Stomach (tissue), 19 donors: ENCODE data around the gene FARS2. TPM values are rescaled to one million over a fixed set of nuclear protein-coding genes. Genes with fewer than 3 reads are reported as not detected.
A peak's percentile ranks its signal among the peaks of the same experiment; 100 is the strongest.

Experiments used
- DNase-seq, 2 donors: peaks; one replicate each; pipeline versions ENCODE4 v3.0.0 to v3.0.0-alpha.2; 2013 to 2019
- H3K27ac ChIP-seq, 5 donors: fragments of 200-600 bp in 4 of 5; sonication (generic) in 4 of 5; one replicate each; pipeline ENCODE4 v1.5.1; 2013 to 2019; ENCODE audit warnings: mild to moderate bottlenecking in 1 of 5, moderate library complexity in 1 of 5
- H3K27me3 ChIP-seq, 3 donors: fragments of 200-600 bp; sonication (generic); one replicate each; pipeline ENCODE4 v1.5.1; 2017 to 2019; ENCODE audit warnings: mixed run types in 1 of 3
- H3K36me3 ChIP-seq, 4 donors: fragments of 200-600 bp; sonication (generic); 1 replicate in 3 of 4; 2 replicates in 1 of 4; pipeline ENCODE4 v1.5.1; 2016 to 2019
- H3K4me1 ChIP-seq, 4 donors: fragments of 200-600 bp; sonication (generic); one replicate each; pipeline ENCODE4 v1.5.1; 2016 to 2019
- H3K4me3 ChIP-seq, 4 donors: fragments of 200-600 bp; sonication (generic) in 3 of 4; one replicate each; pipeline ENCODE4 v1.5.1; 2016 to 2019; ENCODE audit warnings: mild to moderate bottlenecking in 1 of 4
- H3K9me3 ChIP-seq, 4 donors: fragments of 200-600 bp; sonication (generic); one replicate each; pipeline ENCODE4 v1.5.1; 2016 to 2019
- EP300 ChIP-seq: sonication (generic); formaldehyde crosslinking; IDR thresholded peaks from one replicate; pipeline ENCODE4 v1.6.1; 2017; ENCODE audit warnings: antibody characterized with exemption
- POLR2A ChIP-seq, 4 donors: fragments of 450-650 bp; IDR thresholded peaks; one replicate each; pipeline ENCODE4 v1.6.1; 2016; ENCODE audit warnings: antibody characterized with exemption in 4 of 4, control low read depth in 2 of 4, mild to moderate bottlenecking in 1 of 4, moderate library complexity in 1 of 4
- POLR2AphosphoS5 ChIP-seq, 3 donors: sonication (generic); formaldehyde crosslinking; IDR thresholded peaks; one replicate each; pipeline ENCODE4 v1.6.1; 2016; ENCODE audit warnings: antibody characterized with exemption in 3 of 3
- WGBS, 5 donors: extraction: QIAGEN DNeasy Blood & Tissue Kit in 3 of 5; methylation state at CpG; one replicate each; pipeline versions ENCODE4 v1.1.5 to v1.1.7; 2013 to 2018; 5-methylcytosine and 5-hydroxymethylcytosine counted together
- intact Hi-C: fragments of 100-400 bp; cut with DNase I; formaldehyde crosslinking; loops from one replicate; pipeline ENCODE4 v1.15.1; 2023; ENCODE audit warnings: low total_unique reads
- long read RNA-seq, 10 donors: transcript quantifications; one replicate each; lab custom pipeline, GENCODE V29; 2026
- polyA plus RNA-seq, 3 donors: library from polyadenylated mRNA; stranded (reverse); fragments of 200-250 nt; gene quantifications; one replicate each; pipeline ENCODE4 v1.2.3, GENCODE V29; 2013
- total RNA-seq, 5 donors: library from RNA; depleted of rRNA; stranded (reverse); fragments of >200 nt; gene quantifications; one replicate each; pipeline versions ENCODE4 v1.1.0 to v1.2.3, GENCODE V29; 2014 to 2016
- TF ChIP-seq, protein P1 (sequence below), 7 experiments: fragments of 450-650 bp in 4 of 7; fragments of 200-600 bp in 3 of 7; sonication (generic) in 3 of 7; IDR thresholded peaks; one replicate each; pipeline ENCODE4 v1.5.1; 2016 to 2019; ENCODE audit warnings: antibody characterized with exemption in 7 of 7, control low read depth in 2 of 7, mild to moderate bottlenecking in 1 of 7
- donor health status: healthy with polysubstance abuse.
- donor health status: Bipolar disorder and iron deficiency.
- donor health status: healthy.

The FARS2 gene
- 10 to 100 TPM in 4 of 5 donors, 1 to 10 TPM in 1; 3.8 to 47.8 (median 25.7) TPM for total RNA-seq
- 10 to 100 TPM in 2 of 3 donors, 1 to 10 TPM in 1; 9.5 to 10.8 (median 10.1) TPM for polyA plus RNA-seq
- long read RNA-seq, donor 1, partial matches to known transcripts: 0 of 2 reads
- long read RNA-seq, donor 1, other reads (novel, unspliced or antisense): 0 of 2 reads
- long read RNA-seq, donor 2, partial matches to known transcripts: 0 of 1 reads
- long read RNA-seq, donor 2, other reads (novel, unspliced or antisense): 0 of 1 reads
- long read RNA-seq, donor 3: 0 reads
- long read RNA-seq, donor 4, partial matches to known transcripts: 0 of 1 reads
- long read RNA-seq, donor 4, other reads (novel, unspliced or antisense): 0 of 1 reads
- long read RNA-seq, donor 5, partial matches to known transcripts: 0 of 3 reads
- long read RNA-seq, donor 5, other reads (novel, unspliced or antisense): 0 of 3 reads
- long read RNA-seq, donor 6, partial matches to known transcripts: 0 of 2 reads
- long read RNA-seq, donor 6, other reads (novel, unspliced or antisense): 0 of 2 reads
- long read RNA-seq, donor 7, partial matches to known transcripts: 0 of 2 reads
- long read RNA-seq, donor 7, other reads (novel, unspliced or antisense): 0 of 2 reads
- long read RNA-seq, donor 8, partial matches to known transcripts: 0 of 3 reads
- long read RNA-seq, donor 8, other reads (novel, unspliced or antisense): 0 of 3 reads
- long read RNA-seq, donor 9, partial matches to known transcripts: 5 of 7 reads
- long read RNA-seq, donor 9, other reads (novel, unspliced or antisense): 0 of 7 reads
- long read RNA-seq, donor 10: 0 reads

DNA sequence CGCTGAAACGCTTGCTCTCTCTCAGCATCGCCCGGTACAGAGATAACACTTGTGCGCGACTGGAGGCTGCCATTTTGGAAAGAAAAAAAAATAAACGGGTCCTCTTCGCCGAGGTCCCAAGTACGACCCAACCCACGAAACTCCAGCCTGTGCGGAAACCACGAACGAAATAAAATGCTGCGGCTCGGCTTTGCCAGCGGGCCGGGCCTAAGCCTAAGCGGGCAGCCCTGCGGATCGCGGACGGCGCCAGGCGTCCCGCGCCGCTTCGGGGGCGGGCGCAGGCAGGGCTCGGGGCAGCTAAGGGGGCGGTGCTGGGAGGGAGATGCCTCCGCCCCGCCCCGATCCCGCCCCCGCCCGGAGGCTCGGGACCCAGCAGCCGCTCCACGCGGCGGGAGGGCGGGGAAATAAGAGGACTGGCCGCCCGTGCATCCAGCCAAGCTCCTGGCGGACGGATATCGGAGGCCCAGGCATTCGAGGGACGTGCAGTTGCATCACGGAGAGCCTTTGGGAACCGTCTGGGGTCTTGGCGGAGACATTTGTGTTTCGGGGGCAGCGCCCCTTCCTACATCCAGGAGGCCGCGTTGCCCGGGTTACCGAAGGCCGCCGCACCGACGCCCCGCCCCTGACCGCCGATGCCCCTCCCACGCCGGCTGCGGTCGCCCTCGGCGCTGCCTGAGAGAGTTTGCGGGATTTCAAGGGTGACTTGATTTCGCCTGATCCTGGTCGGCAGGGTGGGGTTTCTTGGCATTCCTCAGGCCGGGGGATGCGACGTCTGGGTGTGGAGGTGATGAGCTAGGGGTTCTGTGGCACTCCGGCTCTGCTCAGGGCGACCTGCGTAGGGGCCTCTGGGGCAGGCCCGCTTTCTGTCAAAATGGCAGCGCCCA lies at the start of gene FARS2, which contains the start of gene LYRM4:
FARS2 (plus strand) TSS at position 853 of the 884 bp plus-strand sequence.
LYRM4 (minus strand) TSS at position 290 of the 884 bp plus-strand sequence; CDS start at position 73, 217 bp downstream.
- DNase-seq: peak; percentile 89 to 97
- Histone ChIP-seq H3K4me3 (peak within 1 kb of the TSS; percentile 79 to 100 (median 92)), H3K27me3 (no peaks in the 10 kb centered on the region), H3K9me3 (no peaks in the 10 kb centered on the region), H3K27ac (peak within 1 kb of the TSS; percentile 93 to 99 (median 96)), H3K36me3 (no peaks in the 10 kb centered on the region), H3K4me1 (peaks cover 8 to 40% (median 31%) of the 10 kb centered on the region in 4 donors)
- intact Hi-C loops: no loop called here
- TF ChIP-seq, protein P1, sequence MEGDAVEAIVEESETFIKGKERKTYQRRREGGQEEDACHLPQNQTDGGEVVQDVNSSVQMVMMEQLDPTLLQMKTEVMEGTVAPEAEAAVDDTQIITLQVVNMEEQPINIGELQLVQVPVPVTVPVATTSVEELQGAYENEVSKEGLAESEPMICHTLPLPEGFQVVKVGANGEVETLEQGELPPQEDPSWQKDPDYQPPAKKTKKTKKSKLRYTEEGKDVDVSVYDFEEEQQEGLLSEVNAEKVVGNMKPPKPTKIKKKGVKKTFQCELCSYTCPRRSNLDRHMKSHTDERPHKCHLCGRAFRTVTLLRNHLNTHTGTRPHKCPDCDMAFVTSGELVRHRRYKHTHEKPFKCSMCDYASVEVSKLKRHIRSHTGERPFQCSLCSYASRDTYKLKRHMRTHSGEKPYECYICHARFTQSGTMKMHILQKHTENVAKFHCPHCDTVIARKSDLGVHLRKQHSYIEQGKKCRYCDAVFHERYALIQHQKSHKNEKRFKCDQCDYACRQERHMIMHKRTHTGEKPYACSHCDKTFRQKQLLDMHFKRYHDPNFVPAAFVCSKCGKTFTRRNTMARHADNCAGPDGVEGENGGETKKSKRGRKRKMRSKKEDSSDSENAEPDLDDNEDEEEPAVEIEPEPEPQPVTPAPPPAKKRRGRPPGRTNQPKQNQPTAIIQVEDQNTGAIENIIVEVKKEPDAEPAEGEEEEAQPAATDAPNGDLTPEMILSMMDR (IDR thresholded peaks at IDR 0.05): peak in 3 of 7 experiments; percentile 5 to 42 (median 21)
- TF ChIP-seq POLR2AphosphoS5 (IDR thresholded peaks at IDR 0.05) (peak in 1 of 3 donors; percentile 24), EP300 (no peak)
- 0 to 1% (median 1%) methylated on average over 36 to 85 of the region's 85 CpGs for WGBS, 5 donors

DNA sequence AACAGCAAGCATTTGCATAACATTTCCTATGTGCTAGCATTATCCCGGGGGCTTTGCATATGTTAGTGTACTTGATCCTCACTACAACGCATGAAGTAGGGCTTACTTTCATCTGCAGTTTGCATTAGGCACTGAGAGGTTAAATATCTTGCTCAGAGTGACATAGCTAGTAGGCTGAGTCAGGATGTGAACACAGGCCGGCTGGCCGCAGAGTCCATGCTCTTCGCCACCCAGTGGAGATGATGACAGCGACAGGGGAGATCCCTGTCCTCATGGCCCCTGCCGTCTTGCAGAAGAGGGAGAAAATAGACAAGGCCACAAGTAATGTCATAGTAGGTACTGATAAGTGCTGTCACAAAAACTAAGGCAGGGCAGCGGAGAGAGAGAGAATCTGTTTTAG lies 47.5 kb upstream of the FARS2 start:
- no peak overlapping the region for H3K27ac ChIP-seq
- 81 to 92% (median 86%) methylated on average over 8 of the region's 8 CpGs for WGBS, 5 donors
- no peaks in the 10 kb centered on the region for H3K9me3 ChIP-seq
- H3K27me3 ChIP-seq: no peaks in the 10 kb centered on the region
- no peaks in the 10 kb centered on the region for H3K4me1 ChIP-seq
- DNase-seq: no peak
- no peak for TF ChIP-seq POLR2AphosphoS5 (IDR thresholded peaks at IDR 0.05)
- no peak for TF ChIP-seq EP300
- TF ChIP-seq, protein P1 (IDR thresholded peaks at IDR 0.05): no peak
- H3K36me3 ChIP-seq: peaks cover 3 to 36% (median 18%) of the 10 kb centered on the region in 4 donors
- no peak overlapping the region for H3K4me3 ChIP-seq
- intact Hi-C loops: no loop called here

DNA sequence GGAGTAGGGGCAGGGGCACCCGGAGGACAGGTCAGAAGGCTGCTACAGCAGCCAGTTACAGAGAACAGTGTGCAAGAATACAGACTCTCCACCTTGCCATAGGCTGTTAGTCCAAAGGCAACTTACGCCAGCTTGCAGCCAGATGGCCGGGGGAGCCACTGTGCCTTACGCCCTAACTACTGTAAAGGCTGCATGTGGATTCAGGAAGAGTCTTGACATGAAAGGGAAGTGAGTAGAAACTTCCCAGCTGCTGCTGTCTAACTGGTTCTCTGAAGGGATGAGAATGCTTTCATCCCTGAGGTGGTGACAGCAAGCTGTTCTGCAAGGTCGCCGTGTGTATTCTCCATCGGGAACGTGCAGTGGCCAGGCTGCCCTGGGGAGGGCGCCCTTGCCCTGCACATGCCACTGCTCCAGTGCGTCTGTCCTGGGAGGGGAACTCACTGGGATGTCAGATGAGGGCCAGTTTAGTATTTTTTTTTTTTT lies 46.7 kb upstream of the FARS2 start:
- H3K9me3 ChIP-seq: no peaks in the 10 kb centered on the region
- no peak overlapping the region for H3K4me3 ChIP-seq
- H3K27me3 ChIP-seq: no peaks in the 10 kb centered on the region
- no peak overlapping the region for H3K27ac ChIP-seq
- TF ChIP-seq, protein P1 (IDR thresholded peaks at IDR 0.05): peak in 4 of 7 experiments; percentile 14 to 29 (median 23)
- TF ChIP-seq POLR2A (IDR thresholded peaks at IDR 0.05): no peak
- intact Hi-C loops: no loop called here
- peaks cover 3 to 36% (median 18%) of the 10 kb centered on the region in 4 donors for H3K36me3 ChIP-seq
- DNase-seq: peak in 1 of 2 donors; percentile 58
- no peaks in the 10 kb centered on the region for H3K4me1 ChIP-seq
- 66 to 78% (median 73%) methylated on average over 10 of the region's 10 CpGs for WGBS, 5 donors
